DND-41 (cell line): ENCODE measurements around the gene CNST.
A peak's percentile ranks its signal among the peaks of the same experiment; 100 is the strongest.

Source experiments
- ATAC-seq: fragments of 200-7000 bp; cut with Tn5 transposase; 3 replicates; pipeline ENCODE4 v1.9.1; 2021; ENCODE audit warnings: low read depth; ENCODE audit not compliant: insufficient read depth
- DNase-seq: peaks from one replicate; pipeline ENCODE4 v3.0.0-alpha.2; 2020
- H2AFZ ChIP-seq: 2 replicates; pipeline ENCODE4 v1.6.0; 2012; ENCODE audit warnings: low read depth, low read length
- H3K27ac ChIP-seq: 2 replicates; pipeline ENCODE4 v1.5.1; 2012; ENCODE audit warnings: low read length, inconsistent platforms
- H3K27me3 ChIP-seq: fragments of 200-600 bp; sonication (generic); 2 replicates; pipeline ENCODE4 v1.6.0; 2012; ENCODE audit warnings: low read length, mild to moderate bottlenecking, inconsistent platforms; ENCODE audit not compliant: insufficient read depth, poor library complexity
- H3K36me3 ChIP-seq: 2 replicates; pipeline ENCODE4 v1.5.1; 2012; ENCODE audit warnings: low read length, inconsistent platforms; ENCODE audit not compliant: insufficient read depth
- H3K4me1 ChIP-seq: 2 replicates; pipeline ENCODE4 v1.5.1; 2012; ENCODE audit warnings: mild to moderate bottlenecking, low read length; ENCODE audit not compliant: insufficient read depth
- H3K4me2 ChIP-seq: 2 replicates; pipeline ENCODE4 v1.6.0; 2012; ENCODE audit warnings: mild to moderate bottlenecking, moderate library complexity, low read length, inconsistent platforms; ENCODE audit not compliant: insufficient read depth
- H3K4me3 ChIP-seq, 2 experiments: fragments of 200-600 bp in 1 of 2; shearing (Covaris generic) in 1 of 2; 2 replicates each; pipeline ENCODE4 v1.5.1; 2012 to 2016; ENCODE audit warnings: inconsistent platforms in 2 of 2, low read length in 2 of 2, mild to moderate bottlenecking in 2 of 2, low read depth in 1 of 2, moderate library complexity in 1 of 2
- H3K79me2 ChIP-seq: 2 replicates; pipeline ENCODE4 v1.6.0; 2012; ENCODE audit warnings: low read length, inconsistent platforms; ENCODE audit not compliant: insufficient read depth
- H3K9ac ChIP-seq: 2 replicates; pipeline ENCODE4 v1.6.0; 2012; ENCODE audit warnings: low read depth, mild to moderate bottlenecking, inconsistent platforms, low read length, moderate library complexity
- H3K9me3 ChIP-seq: 2 replicates; pipeline ENCODE4 v1.5.1; 2012; ENCODE audit warnings: low read length, moderate library complexity, mild to moderate bottlenecking, inconsistent platforms; ENCODE audit not compliant: insufficient read depth, severe bottlenecking
- H4K20me1 ChIP-seq: 2 replicates; pipeline ENCODE4 v1.6.0; 2012; ENCODE audit warnings: low read length; ENCODE audit not compliant: insufficient read depth
- EZH2 ChIP-seq: IDR thresholded peaks from 3 replicates; pipeline ENCODE4 v1.6.1; 2012; ENCODE audit warnings: borderline replicate concordance, low read depth, mild to moderate bottlenecking, moderate library complexity, low read length, inconsistent platforms; ENCODE audit not compliant: severe bottlenecking
- TF ChIP-seq, protein P1 (sequence below): IDR thresholded peaks from 2 replicates; pipeline ENCODE4 v1.5.1; 2012; ENCODE audit warnings: borderline replicate concordance, low read length, moderate library complexity, mild to moderate bottlenecking; ENCODE audit not compliant: poor library complexity, severe bottlenecking; ENCODE audit errors: extremely low read depth

The CNST gene

GRCh38 chr1:246705368-246705767, 139.1 kb downstream of the CNST start:
- H3K36me3 ChIP-seq: no peaks in the 10 kb centered on the region
- no peaks in the 10 kb centered on the region for H4K20me1 ChIP-seq
- H3K4me2 ChIP-seq: no peak overlapping the region
- no peak overlapping the region for H2AFZ ChIP-seq
- H3K27ac ChIP-seq: no peak overlapping the region
- TF ChIP-seq, protein P1, sequence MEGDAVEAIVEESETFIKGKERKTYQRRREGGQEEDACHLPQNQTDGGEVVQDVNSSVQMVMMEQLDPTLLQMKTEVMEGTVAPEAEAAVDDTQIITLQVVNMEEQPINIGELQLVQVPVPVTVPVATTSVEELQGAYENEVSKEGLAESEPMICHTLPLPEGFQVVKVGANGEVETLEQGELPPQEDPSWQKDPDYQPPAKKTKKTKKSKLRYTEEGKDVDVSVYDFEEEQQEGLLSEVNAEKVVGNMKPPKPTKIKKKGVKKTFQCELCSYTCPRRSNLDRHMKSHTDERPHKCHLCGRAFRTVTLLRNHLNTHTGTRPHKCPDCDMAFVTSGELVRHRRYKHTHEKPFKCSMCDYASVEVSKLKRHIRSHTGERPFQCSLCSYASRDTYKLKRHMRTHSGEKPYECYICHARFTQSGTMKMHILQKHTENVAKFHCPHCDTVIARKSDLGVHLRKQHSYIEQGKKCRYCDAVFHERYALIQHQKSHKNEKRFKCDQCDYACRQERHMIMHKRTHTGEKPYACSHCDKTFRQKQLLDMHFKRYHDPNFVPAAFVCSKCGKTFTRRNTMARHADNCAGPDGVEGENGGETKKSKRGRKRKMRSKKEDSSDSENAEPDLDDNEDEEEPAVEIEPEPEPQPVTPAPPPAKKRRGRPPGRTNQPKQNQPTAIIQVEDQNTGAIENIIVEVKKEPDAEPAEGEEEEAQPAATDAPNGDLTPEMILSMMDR: no peak
- no peak for TF ChIP-seq EZH2
- ATAC-seq (no peak), DNase-seq (no peak)
- H3K4me1 ChIP-seq: peaks cover 26% of the 10 kb centered on the region
- no peaks in the 10 kb centered on the region for H3K79me2 ChIP-seq
- no peaks in the 10 kb centered on the region for H3K27me3 ChIP-seq
- H3K4me3 ChIP-seq: no peak overlapping the region
- H3K9ac ChIP-seq: no peak overlapping the region
- no peaks in the 10 kb centered on the region for H3K9me3 ChIP-seq

GRCh38 chr1:246708166-246708565, 141.9 kb downstream of the CNST start:
- DNase-seq (no peak), ATAC-seq (no peak)
- no peaks in the 10 kb centered on the region for H3K36me3 ChIP-seq
- H3K27me3 ChIP-seq: no peaks in the 10 kb centered on the region
- H3K79me2 ChIP-seq: no peaks in the 10 kb centered on the region
- H2AFZ ChIP-seq: no peak overlapping the region
- no peak overlapping the region for H3K27ac ChIP-seq
- H3K9me3 ChIP-seq: peaks cover 2% of the 10 kb centered on the region
- H3K4me2 ChIP-seq: no peak overlapping the region
- H4K20me1 ChIP-seq: no peaks in the 10 kb centered on the region
- no peak overlapping the region for H3K4me3 ChIP-seq
- H3K9ac ChIP-seq: no peak overlapping the region
- H3K4me1 ChIP-seq: peaks cover 23% of the 10 kb centered on the region
- TF ChIP-seq, protein P1: no peak
- no peak for TF ChIP-seq EZH2

GRCh38 chr1:246709196-246709595, 142.9 kb downstream of the CNST start:
- Histone ChIP-seq H3K4me2 (no peak overlapping the region), H2AFZ (no peak overlapping the region), H3K9me3 (peaks cover 2% of the 10 kb centered on the region), H3K4me3 (no peak overlapping the region), H3K27me3 (no peaks in the 10 kb centered on the region), H3K79me2 (no peaks in the 10 kb centered on the region), H4K20me1 (no peaks in the 10 kb centered on the region), H3K4me1 (peaks cover 13% of the 10 kb centered on the region), H3K36me3 (no peaks in the 10 kb centered on the region), H3K9ac (no peak overlapping the region), H3K27ac (no peak overlapping the region)
- ATAC-seq (no peak), DNase-seq (no peak)
- TF ChIP-seq EZH2: no peak
- TF ChIP-seq, protein P1: no peak

DNA sequence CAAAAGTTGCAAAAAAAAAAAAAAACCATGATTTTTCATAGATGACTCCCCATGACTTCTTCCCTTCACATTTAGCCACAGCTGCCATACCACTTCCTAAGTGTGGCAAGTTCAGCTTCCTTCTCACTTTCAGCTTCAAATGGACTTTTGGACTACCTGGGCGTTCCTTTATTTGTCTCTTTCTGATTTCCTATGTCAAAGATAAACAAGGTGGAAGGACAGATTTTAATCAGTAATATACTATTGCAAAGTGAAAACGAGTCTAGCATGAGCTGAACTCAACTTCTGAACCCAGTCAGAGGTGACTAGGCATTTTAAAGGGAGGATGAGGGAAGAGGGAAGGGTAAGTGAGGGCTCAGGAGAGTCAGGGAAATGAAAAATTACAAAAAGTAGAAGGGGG, 143.6 kb downstream of the CNST start:
- no peak overlapping the region for H3K4me2 ChIP-seq
- ATAC-seq (0 out of 3 replicates have a peak, but pooled peaks have one; percentile 40), DNase-seq (no peak)

More for the DNA sequence above, 143.6 kb downstream of the CNST start:
- Histone ChIP-seq H3K79me2 (no peaks in the 10 kb centered on the region), H2AFZ (no peak overlapping the region), H3K36me3 (no peaks in the 10 kb centered on the region), H3K9me3 (peaks cover 2% of the 10 kb centered on the region), H3K4me3 (no peak overlapping the region), H3K27me3 (no peaks in the 10 kb centered on the region), H3K9ac (no peak overlapping the region), H4K20me1 (no peaks in the 10 kb centered on the region), H3K4me1 (peaks cover 11% of the 10 kb centered on the region), H3K27ac (no peak overlapping the region)
- TF ChIP-seq, protein P1: no peak
- TF ChIP-seq EZH2: no peak
